Measurements from ENCODE around the gene ZCCHC2.

Gene ZCCHC2

GRCh38 chr18:62558015-62558663, 35.3 kb downstream of the ZCCHC2 start:
- no peak overlapping the region for H3K4me3 ChIP-seq (ENCODE audit: low read length)
- no peak for DNase-seq (ENCODE audit: low read depth)
- TF ChIP-seq, protein P1, sequence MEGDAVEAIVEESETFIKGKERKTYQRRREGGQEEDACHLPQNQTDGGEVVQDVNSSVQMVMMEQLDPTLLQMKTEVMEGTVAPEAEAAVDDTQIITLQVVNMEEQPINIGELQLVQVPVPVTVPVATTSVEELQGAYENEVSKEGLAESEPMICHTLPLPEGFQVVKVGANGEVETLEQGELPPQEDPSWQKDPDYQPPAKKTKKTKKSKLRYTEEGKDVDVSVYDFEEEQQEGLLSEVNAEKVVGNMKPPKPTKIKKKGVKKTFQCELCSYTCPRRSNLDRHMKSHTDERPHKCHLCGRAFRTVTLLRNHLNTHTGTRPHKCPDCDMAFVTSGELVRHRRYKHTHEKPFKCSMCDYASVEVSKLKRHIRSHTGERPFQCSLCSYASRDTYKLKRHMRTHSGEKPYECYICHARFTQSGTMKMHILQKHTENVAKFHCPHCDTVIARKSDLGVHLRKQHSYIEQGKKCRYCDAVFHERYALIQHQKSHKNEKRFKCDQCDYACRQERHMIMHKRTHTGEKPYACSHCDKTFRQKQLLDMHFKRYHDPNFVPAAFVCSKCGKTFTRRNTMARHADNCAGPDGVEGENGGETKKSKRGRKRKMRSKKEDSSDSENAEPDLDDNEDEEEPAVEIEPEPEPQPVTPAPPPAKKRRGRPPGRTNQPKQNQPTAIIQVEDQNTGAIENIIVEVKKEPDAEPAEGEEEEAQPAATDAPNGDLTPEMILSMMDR (IDR thresholded peaks at IDR 0.05; ENCODE audit: insufficient read depth, low read depth, low read length, missing control alignments): no peak

DNA sequence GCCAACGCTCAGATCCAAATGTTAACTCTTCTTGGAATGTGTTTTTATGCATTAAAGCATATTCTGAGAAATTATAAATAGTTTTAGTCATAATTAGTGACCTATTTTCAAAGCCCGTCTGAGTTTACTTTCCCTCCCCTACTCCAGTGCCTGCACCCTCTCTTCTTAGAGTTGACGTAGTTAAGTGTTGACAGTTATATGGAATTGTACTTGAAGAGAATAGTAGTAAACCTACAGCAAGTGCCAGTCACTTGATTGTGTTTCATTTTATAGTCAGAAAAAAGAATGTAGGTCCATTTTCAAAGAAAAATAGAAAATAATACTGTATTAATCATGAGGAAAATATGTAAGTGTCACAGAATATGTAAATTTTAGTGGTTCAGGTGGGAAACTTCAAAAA, 41.2 kb downstream of the ZCCHC2 start:
- no peak overlapping the region for H3K4me3 ChIP-seq (ENCODE audit: low read length)
- TF ChIP-seq, protein P1 (IDR thresholded peaks at IDR 0.05; ENCODE audit: insufficient read depth, low read depth, low read length, missing control alignments): no peak
- DNase-seq (ENCODE audit: low read depth): no peak

DNA sequence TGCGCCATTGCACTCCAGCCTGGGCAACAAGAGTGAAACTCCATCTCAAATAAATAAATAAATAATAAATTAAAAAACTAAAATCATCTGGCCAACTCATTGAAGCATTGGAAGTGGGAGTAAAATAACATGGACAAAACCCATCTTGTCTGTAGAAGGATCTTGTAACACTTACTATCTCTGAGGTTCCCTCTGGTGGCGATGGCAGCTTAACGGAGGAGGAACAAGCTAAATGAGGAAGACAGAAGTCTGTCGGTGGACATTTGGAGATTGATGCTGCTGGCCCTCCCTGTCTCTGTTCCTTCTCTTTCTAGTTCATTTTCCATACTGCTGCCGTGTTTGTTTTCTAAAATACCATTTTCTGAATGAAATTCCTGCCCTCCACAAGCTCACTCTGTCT, 43.4 kb downstream of the ZCCHC2 start:
- TF ChIP-seq, protein P1 (IDR thresholded peaks at IDR 0.05; ENCODE audit: insufficient read depth, low read depth, low read length, missing control alignments): peak; percentile 24
- peak; percentile 24 for DNase-seq (ENCODE audit: low read depth)

DNA sequence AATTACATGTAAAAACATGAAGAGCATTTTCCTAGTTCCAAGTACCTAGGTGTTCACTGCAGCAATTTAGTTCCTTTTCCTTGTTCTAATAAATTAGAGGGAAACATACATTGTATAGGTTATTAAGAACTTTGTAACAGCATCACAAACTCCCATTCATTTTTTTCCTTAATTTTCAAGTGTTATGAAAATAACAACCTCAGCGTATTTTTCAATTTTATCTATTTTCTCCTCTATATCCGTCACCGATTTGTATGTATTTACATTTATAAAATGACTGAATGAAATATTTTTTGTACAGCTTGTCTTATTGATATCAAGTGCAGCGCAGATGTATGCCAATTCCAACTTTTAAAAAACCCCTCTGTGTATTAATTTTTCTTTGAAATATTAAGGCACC, 44.0 kb downstream of the ZCCHC2 start:
- DNase-seq (ENCODE audit: low read depth): no peak
- TF ChIP-seq, protein P1 (IDR thresholded peaks at IDR 0.05; ENCODE audit: insufficient read depth, low read depth, low read length, missing control alignments): no peak
- H3K4me3 ChIP-seq (ENCODE audit: low read length): no peak overlapping the region

More for the DNA sequence above, 43.4 kb downstream of the ZCCHC2 start:
- no peak overlapping the region for H3K4me3 ChIP-seq (ENCODE audit: low read length)

DNA sequence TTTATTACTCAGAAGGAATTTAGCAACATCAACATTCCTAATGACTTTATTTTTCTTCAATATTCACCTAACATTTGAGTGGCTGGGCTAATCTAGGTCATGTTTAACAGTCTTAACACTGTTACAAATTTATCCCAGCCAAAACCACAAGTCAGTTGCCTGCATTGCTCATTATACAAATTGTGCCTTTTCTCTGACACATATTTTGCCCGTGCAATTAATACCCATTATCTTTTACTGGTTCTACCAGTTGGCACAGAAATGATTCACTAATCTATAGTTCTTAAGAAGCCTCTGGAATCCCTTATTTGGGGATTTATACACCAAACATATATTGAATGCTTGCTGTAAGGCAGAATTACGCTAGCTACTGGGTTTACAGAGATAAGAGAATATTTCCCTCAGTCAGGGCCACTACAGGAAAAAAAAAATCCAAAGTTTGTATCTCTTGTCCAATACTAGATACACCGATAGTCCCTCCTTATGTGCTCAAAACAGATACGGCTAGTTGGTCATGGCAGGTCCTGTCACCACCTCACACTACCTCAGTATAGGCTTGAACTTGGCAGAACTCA, 46.3 kb downstream of the ZCCHC2 start:
- DNase-seq (ENCODE audit: low read depth): peak; percentile 50
- H3K4me3 ChIP-seq (ENCODE audit: low read length): no peak overlapping the region
- TF ChIP-seq, protein P1 (IDR thresholded peaks at IDR 0.05; ENCODE audit: insufficient read depth, low read depth, low read length, missing control alignments): no peak

GRCh38 chr18:62571037-62571436, 48.2 kb downstream of the ZCCHC2 start:
- TF ChIP-seq, protein P1 (IDR thresholded peaks at IDR 0.05; ENCODE audit: insufficient read depth, low read depth, low read length, missing control alignments): no peak
- no peak for DNase-seq (ENCODE audit: low read depth)
- no peak overlapping the region for H3K4me3 ChIP-seq (ENCODE audit: low read length)

GRCh38 chr18:62571648-62572047, 48.8 kb downstream of the ZCCHC2 start:
- TF ChIP-seq, protein P1 (IDR thresholded peaks at IDR 0.05; ENCODE audit: insufficient read depth, low read depth, low read length, missing control alignments): no peak
- DNase-seq (ENCODE audit: low read depth): no peak
- H3K4me3 ChIP-seq (ENCODE audit: low read length): no peak overlapping the region
